GM18526 (cell line): ENCODE results near the gene NEUROD2.

ENCODE experiments used
- POLR2A ChIP-seq: IDR thresholded peaks from 3 replicates; pipeline ENCODE4 v1.6.1; 2011; ENCODE audit not compliant: insufficient read length; ENCODE audit errors: extremely low read depth

The NEUROD2 gene

GRCh38 chr17:39604911-39605491 is 2.7 kb downstream of the NEUROD2 start:
- TF ChIP-seq POLR2A, result no peak

GRCh38 chr17:39603304-39604016 is 4.3 kb downstream of the NEUROD2 start:
- no peak for TF ChIP-seq POLR2A

GRCh38 chr17:39602533-39603303 is 5.0 kb downstream of the NEUROD2 start:
- TF ChIP-seq POLR2A, result no peak

- TF ChIP-seq POLR2A, result no peak
These were observed 5.8 kb downstream of the NEUROD2 start for GRCh38 chr17:39601758-39602532.

- no peak for TF ChIP-seq POLR2A
These were observed 6.6 kb downstream of the NEUROD2 start for GRCh38 chr17:39600997-39601597.

- TF ChIP-seq POLR2A, result no peak
These were observed 7.3 kb downstream of the NEUROD2 start for GRCh38 chr17:39600288-39600996.

- no peak for TF ChIP-seq POLR2A
These were observed 8.0 kb downstream of the NEUROD2 start for GRCh38 chr17:39599665-39600231.

- no peak for TF ChIP-seq POLR2A
These were observed 8.6 kb downstream of the NEUROD2 start for GRCh38 chr17:39599004-39599664.

GRCh38 chr17:39598630-39599003 is 9.1 kb downstream of the NEUROD2 start:
- no peak for TF ChIP-seq POLR2A

GRCh38 chr17:39598047-39598481 is 9.7 kb downstream of the NEUROD2 start:
- no peak for TF ChIP-seq POLR2A

GRCh38 chr17:39597372-39598046 is 10.2 kb downstream of the NEUROD2 start:
- no peak for TF ChIP-seq POLR2A

- TF ChIP-seq POLR2A, result no peak
These were observed 11.0 kb downstream of the NEUROD2 start for GRCh38 chr17:39596543-39597267.
